NOMO-1 treated with DMSO at 0.1 percent for 48 hours (cell line): ENCODE results near the gene GALNT3.

Experiments
- DNase-seq: peaks from one replicate; lab custom pipeline; 2025; ENCODE audit not compliant: unreplicated experiment; lab: John Stamatoyannopoulos, UW

GALNT3 gene

DNA sequence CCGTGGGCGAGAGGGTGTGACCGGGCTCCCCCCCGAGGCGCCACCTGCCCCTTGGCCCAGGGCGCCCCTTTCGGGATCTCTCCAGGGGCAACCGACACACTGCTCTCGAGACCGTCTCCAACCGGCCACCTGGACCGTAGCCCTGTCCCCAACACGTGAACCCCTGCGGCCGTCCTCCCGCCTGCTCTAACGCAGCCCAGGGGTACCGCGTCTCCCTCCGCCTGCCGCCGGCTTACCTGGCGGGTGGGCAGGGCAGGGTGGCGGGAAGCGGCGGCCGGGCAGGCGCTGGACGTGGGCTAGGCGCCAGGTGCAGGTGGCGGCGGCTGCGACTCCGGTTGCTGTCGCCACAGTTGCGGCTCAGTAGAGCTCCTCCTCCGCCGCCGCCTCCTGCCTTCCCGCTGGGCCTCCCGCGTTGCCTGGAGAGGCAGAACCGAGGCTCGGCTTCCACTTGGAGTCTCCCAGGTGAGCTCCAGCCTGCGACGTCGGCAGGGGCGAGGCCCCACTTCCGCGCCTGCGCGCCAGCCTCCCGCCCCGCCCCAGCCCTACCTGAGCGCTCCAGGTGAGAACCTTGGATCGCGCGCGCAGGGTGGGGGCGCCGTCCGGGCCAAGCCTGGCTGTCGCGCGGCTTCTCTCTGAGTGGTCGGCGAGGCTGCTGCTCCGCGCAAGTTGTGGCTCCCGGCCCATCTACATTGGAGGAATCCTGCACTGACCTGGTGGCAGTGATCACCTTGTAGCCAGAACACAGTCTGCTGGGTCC is at the start of gene GALNT3:
Gene GALNT3 (minus strand): TSS at position 469 of the 757 bp plus-strand sequence. CDS start 23,547 bp downstream, outside the sequence.
- no peak for DNase-seq

DNA sequence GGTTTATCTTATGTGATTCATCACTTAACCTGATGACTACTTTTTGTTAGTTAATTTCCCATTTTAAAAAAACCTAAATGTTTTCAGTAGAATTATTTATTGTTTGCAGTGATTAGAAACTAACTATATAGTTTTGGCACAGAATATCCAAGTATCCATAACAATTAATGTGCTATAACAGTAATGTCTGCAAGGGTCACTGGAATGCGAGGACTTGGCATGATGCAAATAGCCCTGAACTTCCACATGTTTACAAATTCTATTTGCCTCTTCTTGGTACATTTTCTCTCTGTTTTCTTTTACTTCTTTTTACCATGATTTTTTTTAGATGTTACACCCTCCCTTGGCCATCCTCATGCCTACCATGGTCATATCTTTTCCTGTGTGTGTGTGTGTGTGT is 49.3 kb upstream of the GALNT3 start:
- peak; percentile 96 for DNase-seq

DNA sequence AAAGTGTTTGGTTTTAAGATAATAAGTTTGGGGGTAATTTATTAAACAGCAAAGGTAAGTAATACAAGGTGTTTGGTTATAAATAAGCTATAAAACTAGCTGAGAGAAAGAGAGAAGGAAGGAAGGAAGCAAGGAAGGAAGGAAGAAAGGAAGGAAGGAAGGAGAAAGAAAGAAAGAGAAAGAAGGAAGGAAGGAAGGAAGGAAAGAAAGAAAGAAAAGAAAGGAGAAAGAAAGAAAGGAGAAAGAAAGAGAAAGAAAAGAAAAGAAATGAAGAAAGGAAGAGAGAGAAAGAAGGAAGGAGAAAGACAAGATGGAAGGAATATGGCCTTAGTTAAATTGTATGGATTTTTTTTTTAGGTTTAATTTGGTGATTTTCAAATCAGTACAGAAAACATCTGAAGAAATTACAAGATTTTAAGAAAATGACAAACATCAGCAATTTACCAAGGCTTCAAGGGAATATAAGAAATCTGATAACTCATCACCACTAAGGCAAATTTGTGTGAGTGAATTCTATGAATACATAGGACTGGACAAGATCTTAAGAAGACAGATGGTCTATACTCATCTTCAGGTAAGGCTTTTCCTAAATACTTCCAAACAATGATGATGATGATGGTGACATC is 46.4 kb upstream of the GALNT3 start:
- DNase-seq = no peak

DNA sequence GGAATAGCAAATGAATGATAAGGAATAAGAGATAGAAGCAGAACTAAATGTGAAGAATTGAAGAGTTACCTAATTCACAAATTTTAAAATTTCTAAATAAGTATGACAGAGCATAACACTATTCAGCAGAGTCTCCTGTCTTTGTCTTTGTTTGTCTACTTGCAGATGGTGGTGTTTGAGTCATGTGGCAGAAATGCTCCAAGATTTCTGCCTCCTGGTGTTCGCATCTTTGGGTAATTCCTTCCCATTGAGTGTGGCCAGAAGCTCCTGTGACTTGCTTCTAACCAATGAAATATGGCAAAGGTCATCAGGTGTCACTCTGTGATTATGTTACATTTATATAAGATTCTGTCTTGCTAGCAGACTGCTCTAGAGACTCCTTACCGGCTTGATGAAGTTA is 45.6 kb upstream of the GALNT3 start:
- DNase-seq = no peak

DNA sequence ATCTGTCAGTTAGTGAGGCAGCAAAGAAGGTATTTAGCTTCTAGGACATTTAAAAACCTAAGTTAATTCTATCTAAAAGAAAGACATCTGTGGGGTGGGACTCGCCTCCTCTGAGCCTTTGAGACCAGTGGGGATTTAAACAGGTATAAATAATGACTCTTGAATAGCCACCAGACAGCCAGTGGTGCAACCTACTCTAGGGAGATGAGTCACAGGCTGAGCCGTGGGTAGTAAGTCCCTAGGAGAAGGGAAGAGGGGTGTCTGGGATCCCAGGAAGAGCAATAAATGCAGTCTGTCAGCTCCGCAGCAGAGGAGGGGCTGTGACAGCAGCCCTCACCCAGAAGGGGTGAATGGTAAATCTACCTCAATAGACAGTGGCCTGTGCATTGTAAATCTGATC is 43.1 kb upstream of the GALNT3 start:
- DNase-seq = no peak

DNA sequence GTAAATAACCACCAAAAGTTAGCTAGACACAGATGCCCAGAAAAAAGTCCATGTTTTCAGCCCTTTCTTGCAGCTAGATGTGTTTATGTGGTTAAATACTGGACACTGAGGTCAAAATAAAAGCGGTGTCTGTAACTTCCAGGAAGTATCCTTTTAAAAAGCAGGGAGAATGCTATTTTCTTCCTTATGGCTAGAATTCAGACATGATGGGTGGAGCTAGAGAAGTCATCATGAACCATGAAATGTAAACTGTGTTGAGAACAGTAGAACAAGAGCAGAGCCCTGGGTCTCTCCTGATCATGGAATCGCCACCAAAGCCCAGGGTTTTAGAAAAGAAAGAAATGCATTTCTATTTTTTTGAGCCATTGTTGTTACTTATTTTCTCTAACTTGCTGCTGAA is 41.3 kb upstream of the GALNT3 start:
- no peak for DNase-seq

DNA sequence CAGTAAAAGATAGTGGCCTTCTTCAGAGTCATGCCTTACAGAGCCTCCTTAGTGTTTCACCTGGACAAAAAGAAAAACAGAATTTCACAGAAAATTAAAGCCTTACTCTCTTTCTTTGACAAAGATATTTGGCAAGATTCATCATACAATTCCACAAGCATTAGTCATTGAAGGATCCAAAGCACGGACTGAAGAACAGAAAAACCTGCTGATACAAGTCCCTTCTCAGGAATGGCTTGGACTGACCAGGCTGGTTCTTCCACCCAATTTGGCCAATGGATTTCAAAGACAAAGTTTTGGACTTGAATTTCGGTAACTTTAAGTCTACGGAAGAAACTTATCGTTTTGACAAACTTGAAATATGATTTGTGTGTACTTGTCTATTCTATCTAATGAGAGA is 39.1 kb upstream of the GALNT3 start:
- no peak for DNase-seq

DNA sequence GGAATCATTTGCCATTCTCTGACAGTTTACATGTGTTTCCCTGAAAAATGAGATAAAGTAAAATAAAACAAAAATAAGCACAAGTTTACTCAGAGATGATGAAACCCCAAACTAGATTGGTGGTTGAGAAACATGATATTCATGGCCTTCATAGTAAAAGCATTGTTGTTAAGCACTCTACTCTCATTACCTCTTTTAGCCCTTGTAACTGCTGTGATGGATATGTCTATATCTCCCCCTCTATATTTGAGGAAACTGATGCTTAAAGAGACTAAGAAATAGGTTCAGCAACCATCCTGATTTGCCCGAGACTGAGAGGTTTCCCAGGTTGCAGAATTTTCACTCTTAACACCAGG is 33.9 kb upstream of the GALNT3 start:
- peak; percentile 77 for DNase-seq

DNA sequence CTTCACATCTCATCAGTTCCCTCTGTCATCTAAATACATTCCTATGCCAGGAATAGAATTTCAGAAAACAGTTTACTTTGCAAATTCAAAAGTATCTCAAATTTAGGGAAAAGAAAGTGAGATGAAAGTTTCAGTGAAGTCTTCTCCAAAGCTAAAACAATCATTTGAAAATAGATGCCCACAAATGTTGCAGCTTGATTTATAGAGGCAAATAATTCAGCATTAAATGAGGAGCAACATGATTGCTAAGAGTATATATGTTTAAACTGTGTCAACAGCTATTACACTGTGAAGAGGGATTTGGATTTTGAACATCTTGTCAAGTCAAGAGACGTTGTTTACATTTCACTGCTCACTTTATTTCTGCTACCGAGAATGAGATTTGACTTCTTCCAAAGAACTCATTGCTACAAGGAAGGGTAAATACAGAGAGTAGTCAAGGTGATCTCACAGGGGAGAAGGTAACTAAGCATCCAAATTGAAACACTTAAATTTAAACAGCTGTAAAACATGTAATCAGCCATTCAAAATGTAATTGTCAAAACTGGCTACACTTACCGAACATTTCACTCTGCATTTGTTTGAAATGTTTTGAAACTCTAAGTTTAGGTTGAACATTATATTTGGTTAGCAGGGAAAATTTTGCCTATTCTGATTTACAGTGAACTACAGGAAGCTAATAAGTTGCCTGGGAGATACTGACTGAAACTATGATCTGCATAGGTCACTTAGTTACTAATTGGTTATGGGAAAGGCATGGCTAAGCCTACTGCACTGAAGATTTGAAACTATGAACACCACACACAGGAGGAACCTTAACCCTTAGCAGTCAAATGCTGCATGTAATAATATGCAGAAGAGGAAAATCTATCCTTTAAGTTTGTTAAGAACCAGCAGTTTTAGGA is 33.2 kb upstream of the GALNT3 start:
- peak; percentile 41 for DNase-seq

DNA sequence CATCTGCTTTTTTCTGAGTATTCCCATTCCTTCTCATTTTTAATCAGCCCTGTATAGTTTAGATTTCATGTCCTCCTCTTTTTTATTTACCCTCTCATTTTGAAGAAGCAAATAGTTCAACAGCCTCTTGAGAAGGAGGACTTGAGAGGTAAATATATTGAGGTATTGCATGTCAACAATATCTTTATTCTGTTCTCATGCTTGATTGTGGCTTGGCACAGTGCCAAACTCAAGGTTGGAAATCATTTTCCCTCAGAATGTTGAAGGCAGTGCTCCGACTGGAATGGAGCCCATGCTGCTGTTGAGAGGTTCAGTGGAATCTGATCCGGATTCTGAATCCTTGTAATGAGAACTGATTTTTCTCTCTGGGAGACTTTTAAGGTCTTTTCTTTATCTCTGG is 31.0 kb upstream of the GALNT3 start:
- no peak for DNase-seq

DNA sequence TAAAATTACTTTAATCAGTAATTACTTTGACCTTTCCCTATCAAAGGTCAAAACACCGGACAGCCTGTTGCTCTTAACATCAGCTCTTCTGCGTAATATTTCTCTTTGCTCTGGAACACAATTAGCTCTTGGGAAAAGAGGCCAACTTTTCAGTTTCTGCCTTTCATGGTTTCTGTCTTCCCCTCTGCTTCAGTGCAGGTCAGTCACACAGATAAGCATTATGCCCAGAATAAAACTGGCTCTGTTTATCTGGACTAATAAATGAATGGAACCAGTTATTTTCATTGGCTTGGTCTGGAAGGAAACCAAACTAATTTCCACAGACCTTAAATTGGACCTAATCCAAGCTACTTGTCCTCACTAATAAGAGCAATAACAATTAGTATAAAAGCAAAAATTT is 26.2 kb upstream of the GALNT3 start:
- no peak for DNase-seq

DNA sequence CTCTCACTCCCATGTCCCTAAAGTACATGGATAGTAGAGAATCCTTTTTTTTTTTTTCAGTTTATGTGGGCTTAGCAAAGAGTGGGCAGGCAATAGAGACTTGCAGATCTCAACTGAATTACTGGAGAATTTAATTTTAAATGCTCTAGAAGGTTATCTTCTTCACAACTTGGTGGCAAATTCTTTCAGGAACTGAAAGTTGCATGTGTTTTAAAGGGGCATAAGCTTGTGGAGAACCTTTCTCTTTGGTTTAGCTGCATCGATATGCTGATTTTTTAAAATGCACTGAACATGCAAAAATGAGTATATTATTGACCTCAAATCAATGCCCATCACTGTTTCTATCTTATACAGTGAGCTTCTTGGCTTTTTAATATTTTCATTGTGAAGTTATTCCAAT is 24.9 kb upstream of the GALNT3 start:
- DNase-seq = peak; percentile 20

DNA sequence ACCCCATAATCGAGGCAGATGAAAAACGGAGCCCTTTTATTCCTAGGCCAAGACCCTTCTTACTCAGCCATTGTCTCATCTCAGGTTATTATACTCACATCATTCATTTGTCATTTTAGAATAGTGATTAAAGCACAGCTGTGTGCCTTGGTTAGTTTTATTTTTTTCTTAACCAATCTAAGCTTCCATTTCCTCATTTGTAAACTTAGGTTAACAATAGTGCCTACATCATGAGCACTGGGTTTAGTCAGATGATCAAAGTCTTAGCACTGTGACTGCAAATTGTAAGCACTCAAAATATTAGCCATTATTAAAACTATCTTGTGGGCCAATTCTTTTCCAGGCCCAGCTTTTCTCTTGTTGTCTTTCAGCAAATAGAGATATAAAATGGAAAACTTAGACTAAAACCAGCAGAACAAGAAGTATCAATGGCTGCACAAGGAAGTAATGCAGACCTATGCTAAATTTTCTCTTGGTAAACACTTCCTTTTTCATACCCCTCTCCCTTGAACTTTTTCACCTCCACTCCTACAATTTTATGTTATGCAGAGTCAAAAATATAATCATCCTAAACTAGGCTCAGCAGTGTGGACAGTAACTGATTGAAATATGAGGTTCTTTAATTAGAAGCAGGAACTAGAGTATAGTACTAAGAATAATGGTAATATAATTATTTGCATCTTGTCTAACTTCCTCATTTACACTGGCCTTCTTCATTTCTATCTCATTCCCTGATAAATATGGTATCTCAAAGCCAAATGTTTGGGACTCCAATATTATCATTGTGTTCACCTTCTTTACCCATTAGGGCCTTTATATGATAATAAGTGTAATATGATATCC is 21.5 kb upstream of the GALNT3 start:
- peak; percentile 86 for DNase-seq

DNA sequence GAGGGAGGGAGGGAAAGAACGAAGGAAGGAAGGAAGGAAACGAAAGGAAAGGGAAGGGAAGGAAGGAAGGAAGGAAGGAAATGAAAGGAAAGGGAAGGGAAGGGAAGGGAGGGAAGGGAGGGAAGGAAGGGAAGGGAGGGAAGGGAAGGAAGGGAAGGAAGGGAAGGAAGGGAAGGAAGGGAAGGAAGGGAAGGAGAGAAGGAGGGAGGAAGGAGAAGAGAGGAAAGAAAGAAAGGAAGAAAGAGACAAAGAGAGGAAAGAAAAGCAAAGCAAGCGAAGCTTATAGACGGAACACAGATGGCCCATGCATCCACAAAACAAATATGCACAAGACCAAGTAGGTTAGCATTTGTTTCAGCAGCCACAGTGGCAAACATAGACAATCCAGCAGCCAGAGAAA is 20.4 kb upstream of the GALNT3 start:
- DNase-seq = no peak

DNA sequence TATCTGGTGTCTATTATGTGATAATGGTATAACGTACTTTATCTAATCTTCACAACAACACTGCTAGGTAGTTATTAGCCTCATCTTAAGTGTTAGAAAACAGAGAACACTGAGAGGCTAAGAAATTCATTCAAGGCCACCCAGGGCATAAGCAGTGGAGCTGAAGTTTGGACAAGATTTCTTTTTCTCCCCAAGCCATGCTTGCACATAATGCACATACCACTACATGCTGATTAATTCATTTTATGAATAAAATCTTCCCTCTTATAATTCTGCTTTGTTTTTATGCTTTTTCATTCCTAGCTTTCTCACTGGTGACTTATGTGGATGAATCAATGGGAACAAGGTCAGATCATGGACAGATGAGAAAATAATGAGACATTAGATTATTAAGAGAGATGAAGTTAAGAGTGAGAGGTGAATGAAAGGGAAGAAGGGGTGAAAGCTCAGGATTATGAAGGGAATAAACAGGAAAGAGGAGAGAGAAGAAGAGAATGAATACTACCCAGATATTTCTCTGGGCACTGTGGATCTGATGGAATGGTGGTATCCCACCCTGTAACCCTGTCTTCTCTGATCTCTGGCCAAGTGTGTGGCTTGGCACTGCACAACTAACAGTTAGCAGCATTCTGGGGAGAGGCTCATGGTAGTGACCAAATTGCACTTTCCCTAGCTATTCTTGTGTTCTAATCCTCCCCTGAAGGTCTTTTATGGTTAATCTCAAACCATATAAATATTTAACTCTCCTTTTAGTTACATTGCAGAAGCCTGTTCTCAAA is 17.7 kb upstream of the GALNT3 start:
- DNase-seq = no peak

DNA sequence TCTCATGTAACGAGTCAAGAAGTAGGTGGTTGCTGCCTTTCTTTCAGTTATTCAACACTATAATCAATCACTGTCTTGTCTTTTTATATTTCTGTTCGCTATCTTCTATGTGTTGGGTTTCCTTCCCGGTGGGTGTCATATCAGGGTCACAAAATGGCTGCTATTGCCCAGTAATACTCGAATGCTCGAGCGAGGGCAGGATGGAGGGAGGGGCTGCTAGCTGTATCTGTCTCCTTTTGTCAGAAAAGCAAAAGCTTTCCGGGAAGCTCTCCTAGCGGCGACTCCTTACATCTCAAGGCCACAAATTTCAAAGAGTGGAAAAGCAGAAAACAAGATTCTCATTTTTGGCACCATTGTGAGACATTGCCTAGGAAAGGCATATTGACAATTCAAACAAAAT is 16.4 kb upstream of the GALNT3 start:
- no peak for DNase-seq

DNA sequence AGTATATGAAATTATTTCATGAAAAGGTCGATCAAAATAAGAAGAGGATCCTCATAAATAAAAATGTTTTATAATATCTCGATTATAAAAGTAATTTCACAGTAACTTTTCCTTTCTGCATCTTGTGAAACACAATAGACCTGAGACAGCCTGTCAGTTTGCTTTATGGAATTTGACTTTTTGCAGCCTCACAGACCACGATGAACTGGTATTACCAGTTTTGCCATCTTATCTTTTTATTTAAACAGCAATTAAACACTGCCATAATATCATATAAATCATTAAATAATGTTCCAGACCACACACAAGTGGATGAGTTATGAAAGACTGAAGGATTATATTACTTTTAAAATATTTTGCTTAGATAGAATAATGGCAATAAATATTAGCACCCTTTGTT is 10.7 kb upstream of the GALNT3 start:
- DNase-seq = no peak

DNA sequence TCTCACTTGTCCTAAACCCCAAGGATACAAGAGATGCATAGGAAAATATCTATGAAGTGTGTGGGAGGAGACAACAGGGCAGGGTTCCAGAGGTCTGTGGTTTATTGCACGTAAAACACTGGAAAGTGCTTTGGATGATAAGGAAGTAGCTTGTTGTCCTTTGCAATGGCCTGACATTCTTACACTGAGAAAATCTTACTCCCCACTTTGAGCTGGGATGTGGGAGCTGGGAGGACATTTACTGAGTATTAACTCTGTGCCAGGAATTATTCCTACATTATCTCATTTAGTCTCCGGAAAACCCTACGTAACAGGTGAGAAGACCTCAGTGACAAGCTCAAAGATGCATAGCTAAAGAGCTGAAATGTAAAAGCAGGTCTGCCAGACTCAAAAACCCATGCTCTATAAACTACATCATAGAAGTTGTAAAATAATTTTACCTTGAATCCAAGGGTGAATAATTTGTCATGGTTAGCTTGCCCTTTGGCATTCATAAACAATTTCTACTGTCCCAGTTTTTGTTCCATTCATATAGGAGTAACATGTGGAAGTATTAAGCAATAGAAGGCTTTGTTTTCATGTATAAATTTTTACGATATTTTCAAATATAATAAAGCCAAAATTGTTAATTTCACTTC is 9.2 kb upstream of the GALNT3 start:
- DNase-seq = no peak

DNA sequence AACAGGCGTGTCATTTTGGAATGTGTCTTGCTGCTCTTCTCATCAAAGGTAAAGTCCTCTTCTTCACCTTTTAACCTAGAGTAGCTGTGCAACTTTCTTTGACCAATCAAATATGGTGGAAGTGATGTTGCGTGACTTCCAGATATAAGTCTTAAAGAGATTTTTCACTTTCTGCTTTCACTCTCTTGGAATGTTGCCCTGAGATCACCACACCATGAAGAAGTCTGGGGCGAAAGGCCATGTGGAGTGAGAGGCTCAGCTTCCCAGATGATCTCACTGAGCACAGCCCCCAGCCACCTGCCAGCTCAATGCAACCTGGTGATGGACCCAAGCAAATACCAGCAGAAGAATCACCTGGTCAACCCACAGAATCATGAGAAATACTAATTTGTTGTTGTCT is 7.1 kb upstream of the GALNT3 start:
- no peak for DNase-seq
